Body of pancreas (tissue), 4 donors: Measurements from ENCODE around the gene NUP58. TPM values are rescaled to one million over a fixed set of nuclear protein-coding genes. Genes with fewer than 3 reads are reported as not detected.
"Not testable (repeated sequence)": the region's sequence is repeated elsewhere in the genome, so short reads cannot be mapped to it uniquely, and the experiment has no call there.

ENCODE experiments used
- ATAC-seq: fragments of 150-250 bp; one replicate; pipeline ENCODE4 v1.9.1; 2016
- DNase-seq, 4 donors: peaks; one replicate each; pipeline ENCODE4 v3.0.0-alpha.2; 2019
- H3K27ac ChIP-seq, 4 donors: fragments of 200-600 bp; sonication (generic); 1 replicate in 3 of 4; 2 replicates in 1 of 4; pipeline versions ENCODE4 v1.5.1 to v1.6.1; 2016 to 2019; ENCODE audit warnings: mild to moderate bottlenecking in 1 of 4, mixed read lengths in 1 of 4, moderate library complexity in 1 of 4
- H3K27me3 ChIP-seq, 2 donors: fragments of 200-600 bp; sonication (generic); one replicate each; pipeline ENCODE4 v1.6.0; 2016; ENCODE audit warnings: mild to moderate bottlenecking in 1 of 2
- H3K36me3 ChIP-seq, 2 donors: fragments of 200-600 bp; sonication (generic); replicated peaks in 1 of 2; 2 replicates each; pipeline ENCODE4 v1.5.1; 2016; ENCODE audit warnings: low read depth in 2 of 2; ENCODE audit not compliant: insufficient read depth in 1 of 2
- H3K4me1 ChIP-seq: fragments of 200-600 bp; sonication (generic); one replicate; pipeline ENCODE4 v1.6.0; 2016
- H3K4me3 ChIP-seq, 2 donors: fragments of 200-600 bp; sonication (generic); 1 replicate in 1 of 2; 2 replicates in 1 of 2; pipeline ENCODE4 v1.5.1; 2016 to 2019
- H3K9me3 ChIP-seq, 3 donors: fragments of 200-600 bp; sonication (generic); 1 replicate in 2 of 3; 2 replicates in 1 of 3; pipeline ENCODE4 v1.5.1; 2016
- CTCF ChIP-seq, 7 experiments: fragments of 450-650 bp in 4 of 7; fragments of 200-600 bp in 3 of 7; sonication (generic) in 3 of 7; IDR thresholded peaks; one replicate each; pipeline ENCODE4 v1.5.1; 2016 to 2019; ENCODE audit warnings: antibody characterized with exemption in 7 of 7
- POLR2A ChIP-seq, 3 donors: fragments of 450-650 bp; IDR thresholded peaks; one replicate each; pipeline ENCODE4 v1.6.1; 2016; ENCODE audit warnings: antibody characterized with exemption in 3 of 3, mild to moderate bottlenecking in 2 of 3
- WGBS, 2 donors: methylation state at CpG; one replicate each; pipeline ENCODE4 v1.1.5; 2017; 5-methylcytosine and 5-hydroxymethylcytosine counted together
- intact Hi-C: fragments of 100-400 bp; cut with DNase I; formaldehyde crosslinking; loops from one replicate; pipeline ENCODE4 v1.15.1; 2023
- total RNA-seq, 2 donors: library from RNA; depleted of rRNA; stranded (reverse); fragments of >200 nt; gene quantifications; one replicate each; pipeline ENCODE4 v1.1.0, GENCODE V29; 2016

The NUP58 gene
- total RNA-seq, 2 donors from 2014 or later, result 22.7 to 30.9 TPM

- no peaks in the 10 kb centered on the region for H3K9me3 ChIP-seq
- no peaks in the 10 kb centered on the region for H3K27me3 ChIP-seq
- H3K4me1 ChIP-seq, result no peaks in the 10 kb centered on the region
- 85 to 90% methylated on average over 1 of the region's 1 CpG for WGBS, 2 donors
- intact Hi-C loops, result no loop called here
- no peak for TF ChIP-seq CTCF (IDR thresholded peaks at IDR 0.05)
- TF ChIP-seq POLR2A (IDR thresholded peaks at IDR 0.05), result no peak
- no peak overlapping the region for H3K4me3 ChIP-seq
- no peaks in the 10 kb centered on the region for H3K36me3 ChIP-seq
- no peak for ATAC-seq
- DNase-seq, result no peak
- no peak overlapping the region for H3K27ac ChIP-seq
Observed at GRCh38 chr13:25351404-25351803, 50.0 kb downstream of the NUP58 start.

DNA sequence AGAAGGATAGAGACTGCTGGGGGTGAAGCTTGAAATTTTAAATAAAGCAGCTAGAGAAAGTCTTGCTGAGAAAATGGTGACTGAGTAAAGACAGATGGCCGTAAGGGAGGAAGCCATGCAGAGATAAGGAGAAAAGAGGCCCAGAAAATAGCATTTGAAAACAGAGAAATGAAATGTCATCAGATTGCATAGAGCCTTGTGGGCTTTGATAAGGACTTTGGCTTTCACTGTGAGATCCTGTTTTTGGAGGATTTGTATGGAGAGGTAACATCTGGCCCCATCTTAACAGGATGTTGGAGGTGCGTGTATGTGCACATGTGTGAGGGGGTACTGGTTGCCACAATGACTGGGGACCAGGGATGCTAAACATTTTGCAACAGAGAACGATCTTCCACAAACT lies 50.8 kb downstream of the NUP58 start:
- Histone ChIP-seq H3K36me3 (no peaks in the 10 kb centered on the region), H3K4me1 (no peaks in the 10 kb centered on the region), H3K4me3 (no peak overlapping the region), H3K9me3 (no peaks in the 10 kb centered on the region), H3K27ac (no peak overlapping the region), H3K27me3 (no peaks in the 10 kb centered on the region)
- intact Hi-C loops, result no loop called here
- WGBS, 2 donors, result 38 to 45% methylated on average over 3 of the region's 3 CpGs
- ATAC-seq (no peak), DNase-seq (no peak)
- TF ChIP-seq CTCF (IDR thresholded peaks at IDR 0.05), result no peak
- no peak for TF ChIP-seq POLR2A (IDR thresholded peaks at IDR 0.05)

GRCh38 chr13:25352806-25353205 lies 51.4 kb downstream of the NUP58 start:
- H3K27ac ChIP-seq, result no peak overlapping the region
- ATAC-seq (no peak), DNase-seq (no peak)
- intact Hi-C loops, result no loop called here
- H3K27me3 ChIP-seq, result no peaks in the 10 kb centered on the region
- H3K36me3 ChIP-seq, result no peaks in the 10 kb centered on the region
- H3K9me3 ChIP-seq, result no peaks in the 10 kb centered on the region
- no peaks in the 10 kb centered on the region for H3K4me1 ChIP-seq
- TF ChIP-seq CTCF (IDR thresholded peaks at IDR 0.05) (no peak), POLR2A (IDR thresholded peaks at IDR 0.05) (no peak)
- whole genome bisulfite sequencing, 2 donors, result 53 to 57% methylated on average over 4 of the region's 4 CpGs
- no peak overlapping the region for H3K4me3 ChIP-seq

DNA sequence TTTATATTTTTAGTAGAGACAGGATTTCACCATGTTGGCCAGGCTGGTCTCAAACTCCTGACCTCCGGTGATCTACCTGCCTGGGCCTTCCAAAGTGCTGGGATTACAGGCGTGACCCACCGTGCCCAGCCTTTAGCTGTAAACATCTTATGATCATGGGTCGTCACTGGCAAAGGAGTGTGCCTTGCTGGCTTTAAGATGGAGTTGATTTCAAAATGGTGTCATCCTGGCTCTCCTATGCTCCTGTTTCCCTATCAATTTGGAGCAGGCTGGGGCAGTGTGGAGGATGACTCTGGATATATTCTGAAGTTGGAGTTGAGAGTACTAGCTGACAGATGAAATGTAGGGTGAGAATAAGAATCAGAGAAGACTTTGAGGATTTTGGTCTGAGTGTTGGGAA lies 51.9 kb downstream of the NUP58 start:
- no peak overlapping the region for H3K4me3 ChIP-seq
- H3K27me3 ChIP-seq, result no peaks in the 10 kb centered on the region
- TF ChIP-seq CTCF (IDR thresholded peaks at IDR 0.05), result no peak
- TF ChIP-seq POLR2A (IDR thresholded peaks at IDR 0.05), result no peak
- H3K27ac ChIP-seq, result no peak overlapping the region
- intact Hi-C loops, result no loop called here
- 86 to 87% methylated on average over 4 of the region's 4 CpGs for WGBS, 2 donors
- no peaks in the 10 kb centered on the region for H3K4me1 ChIP-seq
- no peaks in the 10 kb centered on the region for H3K9me3 ChIP-seq
- DNase-seq, result no peak
- no peaks in the 10 kb centered on the region for H3K36me3 ChIP-seq
- no peak for ATAC-seq

GRCh38 chr13:25354377-25354776 lies 53.0 kb downstream of the NUP58 start:
- H3K27me3 ChIP-seq, result no peaks in the 10 kb centered on the region
- H3K4me3 ChIP-seq, result no peak overlapping the region
- TF ChIP-seq CTCF (IDR thresholded peaks at IDR 0.05) (no peak), POLR2A (IDR thresholded peaks at IDR 0.05) (no peak)
- intact Hi-C loops, result no loop called here
- no peaks in the 10 kb centered on the region for H3K9me3 ChIP-seq
- no peak overlapping the region for H3K27ac ChIP-seq
- H3K36me3 ChIP-seq, result no peaks in the 10 kb centered on the region
- DNase-seq, result no peak
- WGBS, 2 donors, result 61 to 69% methylated on average over 6 of the region's 6 CpGs
- no peaks in the 10 kb centered on the region for H3K4me1 ChIP-seq
- no peak for ATAC-seq

DNA sequence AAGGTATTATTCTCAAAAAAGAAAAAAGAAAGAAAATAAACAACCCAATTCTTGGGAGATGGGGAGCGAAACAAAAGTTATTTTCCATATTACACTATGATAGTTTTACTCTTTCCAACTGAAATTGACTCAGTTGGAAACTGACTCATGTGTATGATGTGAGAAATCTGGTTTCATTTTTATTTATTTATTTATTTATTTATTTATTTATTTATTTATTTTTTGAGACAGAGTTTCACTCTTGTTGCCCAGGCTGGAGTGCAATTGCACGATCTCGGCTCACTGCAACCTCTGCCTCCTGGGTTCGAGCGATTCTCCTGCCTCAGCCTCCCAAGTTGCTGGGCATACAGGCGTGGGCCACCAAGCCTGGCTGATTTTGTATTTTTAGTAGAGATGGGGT lies 59.0 kb downstream of the NUP58 start:
- H3K4me3 ChIP-seq, ATAC-seq, H3K27me3 ChIP-seq, H3K36me3 ChIP-seq, H3K27ac ChIP-seq, intact Hi-C loops, H3K4me1 ChIP-seq, DNase-seq, H3K9me3 ChIP-seq: not testable (repeated sequence)
- 91 to 93% methylated on average over 6 of the region's 6 CpGs for WGBS, 2 donors
